Trophoblast cell (in vitro differentiated cells and primary cell): Measurements from ENCODE around the gene ALK.

ENCODE experiments used
- DNase-seq, 2 donors: peaks; one replicate each; pipeline ENCODE4 v3.0.0-alpha.2; 2016
- H2AFZ ChIP-seq: 2 replicates; pipeline ENCODE4 v1.6.1; 2013; ENCODE audit warnings: low read length, moderate library complexity, mild to moderate bottlenecking; ENCODE audit not compliant: insufficient read depth, poor library complexity
- H2AK5ac ChIP-seq: 2 replicates; pipeline ENCODE4 v1.6.1; 2013; ENCODE audit warnings: mild to moderate bottlenecking, low read length
- H2BK120ac ChIP-seq: 2 replicates; pipeline ENCODE4 v1.6.1; 2013; ENCODE audit warnings: low read length, mild to moderate bottlenecking, moderate library complexity; ENCODE audit not compliant: insufficient read depth, poor library complexity
- H2BK12ac ChIP-seq: 2 replicates; pipeline ENCODE4 v1.6.1; 2013; ENCODE audit warnings: mild to moderate bottlenecking, low read length, moderate library complexity
- H2BK5ac ChIP-seq: 2 replicates; pipeline ENCODE4 v1.6.1; 2013; ENCODE audit warnings: low read length, low read depth, moderate library complexity, mild to moderate bottlenecking; ENCODE audit not compliant: poor library complexity
- H3K14ac ChIP-seq: 2 replicates; pipeline ENCODE4 v1.6.1; 2013; ENCODE audit warnings: mild to moderate bottlenecking, low read length
- H3K18ac ChIP-seq: 2 replicates; pipeline ENCODE4 v1.6.1; 2013; ENCODE audit warnings: mild to moderate bottlenecking, low read length
- H3K23ac ChIP-seq: 2 replicates; pipeline ENCODE4 v1.6.1; 2013; ENCODE audit warnings: low read length
- H3K27ac ChIP-seq: 2 replicates; pipeline ENCODE4 v1.5.1; 2013; ENCODE audit warnings: low read depth, mild to moderate bottlenecking, inconsistent platforms, low read length, moderate library complexity
- H3K27me3 ChIP-seq: 2 replicates; pipeline ENCODE4 v1.6.1; 2013; ENCODE audit warnings: inconsistent platforms, mild to moderate bottlenecking, low read length, moderate library complexity; ENCODE audit not compliant: insufficient read depth
- H3K36me3 ChIP-seq, 2 experiments: 1 replicate in 1 of 2; 2 replicates in 1 of 2; pipeline ENCODE4 v1.6.1; 2013; ENCODE audit warnings: low read length in 2 of 2, mild to moderate bottlenecking in 2 of 2, moderate library complexity in 1 of 2; ENCODE audit not compliant: insufficient read depth in 2 of 2, control insufficient read depth in 1 of 2
- H3K4ac ChIP-seq: 2 replicates; pipeline ENCODE4 v1.6.1; 2013; ENCODE audit warnings: low read depth, mild to moderate bottlenecking, low read length, moderate library complexity
- H3K4me1 ChIP-seq, 2 experiments: 1 replicate in 1 of 2; 2 replicates in 1 of 2; pipeline ENCODE4 v1.6.1; 2013; ENCODE audit warnings: low read length in 2 of 2, mild to moderate bottlenecking in 2 of 2, moderate library complexity in 1 of 2; ENCODE audit not compliant: insufficient read depth in 2 of 2, control insufficient read depth in 1 of 2
- H3K4me2 ChIP-seq: 2 replicates; pipeline ENCODE4 v1.6.1; 2013; ENCODE audit warnings: inconsistent platforms, mild to moderate bottlenecking, low read length, moderate library complexity
- H3K4me3 ChIP-seq: 2 replicates; pipeline ENCODE4 v1.5.1; 2013; ENCODE audit warnings: mild to moderate bottlenecking, low read depth, low read length, inconsistent platforms
- H3K79me1 ChIP-seq: one replicate; pipeline ENCODE4 v1.6.1; 2013; ENCODE audit warnings: low read length
- H3K79me2 ChIP-seq: 2 replicates; pipeline ENCODE4 v1.6.1; 2013; ENCODE audit warnings: low read length, mild to moderate bottlenecking; ENCODE audit not compliant: control insufficient read depth, insufficient read depth, poor library complexity
- H3K9ac ChIP-seq: 2 replicates; pipeline ENCODE4 v1.6.1; 2013; ENCODE audit warnings: mild to moderate bottlenecking, low read length
- H3K9me3 ChIP-seq: 2 replicates; pipeline ENCODE4 v1.6.1; 2013; ENCODE audit warnings: low read depth, mild to moderate bottlenecking, control low read depth, inconsistent platforms, low read length; ENCODE audit not compliant: insufficient read depth
- H4K12ac ChIP-seq: 2 replicates; pipeline ENCODE4 v1.6.1; 2013; ENCODE audit warnings: low read depth, mild to moderate bottlenecking, low read length, moderate library complexity
- H4K8ac ChIP-seq: 2 replicates; pipeline ENCODE4 v1.6.1; 2013; ENCODE audit warnings: low read depth, mild to moderate bottlenecking, low read length, moderate library complexity
- H4K91ac ChIP-seq: one replicate; pipeline ENCODE4 v1.6.1; 2013; ENCODE audit warnings: low read depth, mild to moderate bottlenecking, low read length, moderate library complexity
- WGBS: extraction: QIAGEN DNeasy Blood & Tissue Kit; methylation state at CpG from one replicate; pipeline ENCODE4 v1.1.7; 2013; ENCODE audit warnings: missing lambda C conversion rate; ENCODE audit not compliant: insufficient read length, insufficient coverage; ENCODE audit errors: extremely low coverage; 5-methylcytosine and 5-hydroxymethylcytosine counted together

ALK gene

GRCh38 chr2:29643196-29643595, 278.2 kb downstream of the ALK start:
- Histone ChIP-seq H2BK120ac (no peak overlapping the region), H3K9me3 (peaks cover 2% of the 10 kb centered on the region)

GRCh38 chr2:29640360-29640759, 281.0 kb downstream of the ALK start:
- Histone ChIP-seq H3K4me3 (no peak overlapping the region), H4K91ac (peak overlapping the region; percentile 81), H3K79me2 (no peaks in the 10 kb centered on the region), H3K79me1 (peaks cover 16% of the 10 kb centered on the region), H4K12ac (no peak overlapping the region), H3K4ac (no peak overlapping the region), H2AK5ac (no peak overlapping the region), H2BK12ac (no peak overlapping the region), H3K4me1 (peaks cover 7 to 10% of the 10 kb centered on the region in 2 experiments), H3K9ac (no peak overlapping the region), H3K14ac (no peak overlapping the region), H2AFZ (no peak overlapping the region), H3K27me3 (no peaks in the 10 kb centered on the region), H3K27ac (peak overlapping the region; percentile 88), H3K23ac (no peak overlapping the region), H4K8ac (no peak overlapping the region), H3K18ac (no peak overlapping the region), H2BK5ac (peak overlapping the region; percentile 87), H3K36me3 (no peaks in the 10 kb centered on the region), H2BK120ac (peak overlapping the region; percentile 85), H3K4me2 (no peak overlapping the region), H3K9me3 (no peaks in the 10 kb centered on the region)
- DNase-seq, result peak; percentile 78 to 85
- WGBS, result no CpG with 5 or more reads among the region's 5 CpGs

More at GRCh38 chr2:29643196-29643595, 278.2 kb downstream of the ALK start:
- Histone ChIP-seq H3K23ac (no peak overlapping the region), H3K9ac (no peak overlapping the region), H3K14ac (no peak overlapping the region), H2AK5ac (no peak overlapping the region), H3K36me3 (no peaks in the 10 kb centered on the region), H4K8ac (no peak overlapping the region), H3K79me2 (no peaks in the 10 kb centered on the region), H2BK12ac (peak overlapping the region; percentile 15), H3K27ac (no peak overlapping the region), H3K4me2 (no peak overlapping the region), H3K79me1 (peaks cover 16% of the 10 kb centered on the region), H4K91ac (peak overlapping the region; percentile 4), H3K4me1 (peaks cover 7 to 10% of the 10 kb centered on the region in 2 experiments), H2BK5ac (no peak overlapping the region), H2AFZ (no peak overlapping the region), H3K4ac (no peak overlapping the region), H3K4me3 (no peak overlapping the region), H3K27me3 (no peaks in the 10 kb centered on the region), H4K12ac (no peak overlapping the region), H3K18ac (no peak overlapping the region)
- no peak for DNase-seq

- Histone ChIP-seq H2BK12ac (peak overlapping the region; percentile 79), H3K79me1 (peaks cover 16% of the 10 kb centered on the region), H3K9me3 (no peaks in the 10 kb centered on the region), H2AFZ (no peak overlapping the region), H3K36me3 (no peaks in the 10 kb centered on the region), H3K79me2 (no peaks in the 10 kb centered on the region), H2BK5ac (no peak overlapping the region), H2BK120ac (peak overlapping the region; percentile 69), H3K4me1 (peaks cover 7 to 10% of the 10 kb centered on the region in 2 experiments), H3K4me2 (no peak overlapping the region), H3K27ac (no peak overlapping the region), H2AK5ac (no peak overlapping the region), H3K4ac (no peak overlapping the region), H3K18ac (peak overlapping the region; percentile 23), H3K23ac (no peak overlapping the region), H4K8ac (no peak overlapping the region), H3K27me3 (no peaks in the 10 kb centered on the region), H4K91ac (peak overlapping the region; percentile 59), H3K14ac (peak overlapping the region; percentile 26), H4K12ac (no peak overlapping the region), H3K9ac (no peak overlapping the region), H3K4me3 (no peak overlapping the region)
- no peak for DNase-seq
- no CpG with 5 or more reads among the region's 2 CpGs for WGBS
Observed at GRCh38 chr2:29638641-29639040, 282.7 kb downstream of the ALK start.

GRCh38 chr2:29634916-29635315, 286.5 kb downstream of the ALK start:
- WGBS, result no CpG with 5 or more reads among the region's 1 CpG
- no peak for DNase-seq
- Histone ChIP-seq H2AK5ac (no peak overlapping the region), H4K91ac (no peak overlapping the region), H3K18ac (no peak overlapping the region), H4K12ac (no peak overlapping the region), H3K4me2 (no peak overlapping the region), H3K36me3 (no peaks in the 10 kb centered on the region), H2AFZ (no peak overlapping the region), H2BK120ac (no peak overlapping the region), H4K8ac (no peak overlapping the region), H2BK5ac (no peak overlapping the region), H3K9me3 (no peaks in the 10 kb centered on the region), H3K4me3 (no peak overlapping the region), H3K79me2 (no peaks in the 10 kb centered on the region), H3K79me1 (peaks cover 9% of the 10 kb centered on the region), H3K27me3 (no peaks in the 10 kb centered on the region), H3K27ac (no peak overlapping the region), H2BK12ac (no peak overlapping the region), H3K9ac (no peak overlapping the region), H3K14ac (no peak overlapping the region), H3K23ac (no peak overlapping the region), H3K4ac (no peak overlapping the region), H3K4me1 (peaks cover 3 to 4% of the 10 kb centered on the region in 2 experiments)
